Posterior vena cava (tissue), 2 donors: ENCODE measurements around the gene ADAT1. TPM values are rescaled to one million over a fixed set of nuclear protein-coding genes. Genes with fewer than 3 reads are reported as not detected.

Experiments used
- DNase-seq: peaks from one replicate; pipeline ENCODE4 v3.0.0-alpha.2; 2020; ENCODE audit warnings: low spot score
- intact Hi-C, 2 donors: fragments of 100-400 bp; cut with DNase I; formaldehyde crosslinking; loops; one replicate each; pipeline versions ENCODE4 v1.14.1 to v1.14.2; 2022 to 2023
- total RNA-seq, 2 donors: library from RNA; stranded (reverse); fragmentation: NEBNext Ultra II Directional; extraction: Animal tissue kit (Norgen Biotek cat#: 25700); gene quantifications; one replicate each; pipeline ENCODE4 v1.2.1, GENCODE V29; 2021
- donor health status: DM: yes; HTN: yes; CAD: no.
- donor health status: DM: yes; HTN: yes; CAD: no.

ADAT1 gene
- total RNA-seq, 2 donors from 2014 or later, result 26.0 to 29.1 TPM

DNA sequence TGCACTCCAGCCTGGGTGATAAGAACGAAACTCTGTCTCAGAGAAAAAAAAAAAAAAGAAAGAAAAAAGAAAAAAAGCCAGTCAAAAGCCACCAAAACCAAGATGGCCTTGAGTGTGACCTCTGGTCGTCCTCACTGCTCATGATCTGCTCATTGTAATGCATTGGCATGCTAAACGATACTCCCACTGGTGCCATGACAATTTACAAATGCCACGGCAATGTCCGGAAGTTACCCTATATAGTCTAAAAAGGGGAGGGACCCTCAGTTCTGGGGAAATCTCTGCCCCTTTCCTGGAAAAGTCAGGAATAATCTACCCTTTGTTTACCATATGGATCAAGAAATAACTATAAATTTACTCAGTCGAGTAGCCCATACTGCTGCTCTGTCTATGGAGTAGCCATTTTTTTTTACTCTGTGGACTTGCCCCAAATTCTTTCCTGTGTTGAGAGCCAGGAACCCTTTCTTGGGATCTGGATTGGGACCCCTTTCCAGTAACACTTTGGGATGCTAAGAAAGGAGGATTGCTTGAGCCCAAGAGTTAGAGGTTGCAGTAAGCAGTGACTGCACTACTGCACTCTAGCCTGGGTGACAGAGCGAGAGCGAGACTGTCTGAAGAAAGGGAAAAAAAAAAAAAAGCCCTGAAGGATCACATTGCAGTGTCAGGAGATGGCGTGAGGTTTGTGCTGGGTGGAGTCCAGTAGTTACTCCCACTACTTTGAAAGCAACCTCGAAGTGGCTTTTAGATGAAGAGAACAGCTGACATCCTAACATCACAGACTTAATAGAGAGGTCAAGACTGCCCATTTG lies 63.3 kb downstream of the ADAT1 start:
- no peak for DNase-seq
- intact Hi-C loops, result loop anchor here in 1 of 2 donors (10.0 kb wide), 1 partner anchor 65 kb away; the partner anchor contains the start of gene ADAT1

DNA sequence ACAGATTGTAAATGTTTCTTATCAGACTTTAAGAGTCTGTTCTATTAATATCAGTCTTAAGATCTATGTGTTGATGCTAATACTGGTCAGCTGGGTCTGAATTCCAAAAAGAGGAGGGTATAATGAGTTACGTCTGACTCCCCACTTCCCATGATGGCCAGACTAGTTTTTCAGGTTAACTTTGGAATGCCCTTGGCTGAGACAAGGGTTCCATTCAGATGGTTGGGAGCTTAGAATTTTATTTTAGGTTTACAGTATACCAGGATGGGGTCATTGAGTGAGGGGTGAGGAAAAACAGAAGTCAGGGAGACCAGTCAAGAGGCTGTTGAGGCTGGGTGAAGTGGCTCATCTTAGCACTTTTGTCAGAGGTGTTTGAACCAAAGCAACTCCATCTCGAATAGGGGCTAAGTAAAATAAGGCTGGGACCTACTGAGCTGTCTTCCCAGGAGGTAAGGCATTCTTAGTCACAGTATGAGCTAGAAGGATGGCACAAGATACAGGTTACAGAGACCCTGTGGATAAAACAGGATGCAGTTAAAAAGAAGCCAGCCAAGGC lies 64.2 kb downstream of the ADAT1 start:
- intact Hi-C loops, result no loop called here
- DNase-seq, result no peak

DNA sequence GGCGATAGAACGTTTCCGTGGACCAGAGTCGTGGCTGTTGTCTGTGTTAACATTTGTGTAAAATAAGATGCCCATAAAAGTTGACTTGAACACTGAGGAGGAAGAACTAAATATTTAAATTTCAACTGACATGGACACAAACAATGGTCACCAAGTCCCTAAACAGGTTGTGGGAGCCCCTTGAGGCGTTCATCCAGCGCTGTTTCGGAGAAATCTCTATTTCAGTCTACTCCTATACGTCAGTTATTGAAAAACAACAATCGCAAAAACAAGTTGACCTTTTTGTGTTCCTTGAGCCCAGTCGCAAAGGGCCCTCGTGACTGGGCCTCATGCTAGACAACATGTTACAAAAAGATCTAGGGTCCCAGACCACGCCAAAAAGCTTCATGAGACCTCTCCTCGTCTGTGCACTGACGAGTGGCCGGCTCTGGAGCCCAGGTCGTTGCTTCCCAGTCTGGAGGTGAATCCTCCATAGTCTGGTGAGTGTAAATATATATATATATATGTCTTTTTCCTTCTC lies 66.6 kb downstream of the ADAT1 start:
- intact Hi-C loops, result no loop called here
- no peak for DNase-seq

GRCh38 chr16:75555707-75556430 lies 67.2 kb downstream of the ADAT1 start, which contains the start of gene TMEM231:
TMEM231 (minus strand) TSS chr16:75556252; CDS start chr16:75556209, 43 bp downstream.
- intact Hi-C loops, result no loop called here
- DNase-seq, result peak; percentile 99

DNA sequence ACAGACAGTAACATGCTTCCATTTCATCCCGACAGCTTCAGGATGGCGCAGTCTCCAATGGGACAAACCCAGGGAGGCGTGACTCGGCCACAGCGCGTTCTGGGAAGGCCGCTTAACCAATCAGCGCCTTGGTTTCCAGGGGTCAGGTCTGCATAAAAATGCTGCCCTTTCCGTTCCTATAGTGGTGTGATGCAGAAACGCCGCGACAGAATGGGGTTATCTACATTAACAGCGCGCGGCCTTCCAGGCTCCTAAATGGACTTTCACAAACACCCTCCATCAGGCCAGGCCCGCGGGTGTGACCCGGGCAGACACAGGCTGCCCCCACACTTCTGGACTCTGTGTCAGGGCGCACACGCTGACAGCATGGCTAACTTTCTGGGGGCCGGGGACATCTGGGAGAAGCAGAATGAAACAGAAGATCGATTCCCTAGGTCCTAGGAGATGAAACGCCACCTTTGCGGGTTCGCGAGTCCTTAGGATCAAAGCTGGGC lies 67.8 kb downstream of the ADAT1 start:
- intact Hi-C loops, result no loop called here
- DNase-seq, result peak; percentile 92

GRCh38 chr16:75552951-75553350 lies 70.1 kb downstream of the ADAT1 start:
- no peak for DNase-seq
- intact Hi-C loops, result no loop called here

GRCh38 chr16:75550211-75550662 lies 72.8 kb downstream of the ADAT1 start:
- no peak for DNase-seq
- intact Hi-C loops, result no loop called here

Other genes starting within 250 kb of the ADAT1 start
- 10 to 100 TPM; 45.3 to 54.4 TPM for gene CFDP1, start 189.8 kb downstream of the ADAT1 start, total RNA-seq
- 10 to 100 TPM; 14.3 to 16.9 TPM for gene TMEM170A, start 158.6 kb downstream of the ADAT1 start, total RNA-seq
- gene CHST6, start 127.8 kb downstream of the ADAT1 start, total RNA-seq, result 1 to 10 TPM in 1 of 2 donors, under 1 TPM in 1; 0.86 to 1.6 TPM
- gene CHST5, start 87.2 kb downstream of the ADAT1 start, total RNA-seq, result not detected
- gene TMEM231, start 67.0 kb downstream of the ADAT1 start, total RNA-seq, result 1 to 10 TPM; 6.8 to 9.4 TPM
- gene GABARAPL2, start 56.9 kb downstream of the ADAT1 start, total RNA-seq, result 10 to 100 TPM; 94.3 to 96.0 TPM
- gene KARS1, start 24.4 kb upstream of the ADAT1 start, total RNA-seq, result 10 to 100 TPM; 67.6 to 75.0 TPM
- gene TERF2IP, start 24.5 kb upstream of the ADAT1 start, total RNA-seq, result 10 to 100 TPM; 48.4 to 49.7 TPM
- not detected for gene CPHXL2, start 53.7 kb upstream of the ADAT1 start, total RNA-seq
- gene DUXB, start 78.2 kb upstream of the ADAT1 start, total RNA-seq, result not detected
- gene CPHXL, start 103.2 kb upstream of the ADAT1 start, total RNA-seq, result not detected